GM19193 (cell line): Measurements from ENCODE around the gene ZRANB3.

Source experiments
- POLR2A ChIP-seq: IDR thresholded peaks from 4 replicates; pipeline ENCODE4 v1.6.1; 2011; ENCODE audit not compliant: insufficient read depth, insufficient read length; ENCODE audit errors: extremely low read depth

The ZRANB3 gene

GRCh38 chr2:135530313-135531230 is at the start of gene ZRANB3:
TSS of gene ZRANB3 (minus strand) at chr2:135531218.
- TF ChIP-seq POLR2A, result peak; percentile 58

- TF ChIP-seq POLR2A, result no peak
Observed at GRCh38 chr2:135573620-135574019, 42.6 kb upstream of the ZRANB3 start.

- no peak for TF ChIP-seq POLR2A
Observed at GRCh38 chr2:135570884-135571283, 39.9 kb upstream of the ZRANB3 start.

- TF ChIP-seq POLR2A, result no peak
Observed at GRCh38 chr2:135563793-135564192, 32.8 kb upstream of the ZRANB3 start.

GRCh38 chr2:135561925-135562324 is 30.9 kb upstream of the ZRANB3 start:
- TF ChIP-seq POLR2A, result no peak

- no peak for TF ChIP-seq POLR2A
Observed at GRCh38 chr2:135557530-135557929, 26.5 kb upstream of the ZRANB3 start.

GRCh38 chr2:135555311-135555710 is 24.3 kb upstream of the ZRANB3 start:
- TF ChIP-seq POLR2A, result no peak

- TF ChIP-seq POLR2A, result no peak
Observed at GRCh38 chr2:135552887-135553286, 21.9 kb upstream of the ZRANB3 start.

- no peak for TF ChIP-seq POLR2A
Observed at GRCh38 chr2:135551356-135551755, 20.3 kb upstream of the ZRANB3 start.

GRCh38 chr2:135547311-135547710 is 16.3 kb upstream of the ZRANB3 start:
- TF ChIP-seq POLR2A, result no peak

- TF ChIP-seq POLR2A, result no peak
Observed at GRCh38 chr2:135546436-135546835, 15.4 kb upstream of the ZRANB3 start.

GRCh38 chr2:135532581-135532980 is 1.6 kb upstream of the ZRANB3 start:
- no peak for TF ChIP-seq POLR2A

- peak; percentile 71 for TF ChIP-seq POLR2A
Observed at GRCh38 chr2:135531231-135532197, 496 bp upstream of the ZRANB3 start, which contains the start of gene R3HDM1. TSS of gene R3HDM1 (plus strand) at chr2:135531484. CDS start at chr2:135604846, 73,362 bp downstream.

- no peak for TF ChIP-seq POLR2A
Observed at GRCh38 chr2:135528006-135528405, 3.0 kb downstream of the ZRANB3 start.

- TF ChIP-seq POLR2A, result no peak
Observed at GRCh38 chr2:135525786-135526185, 5.2 kb downstream of the ZRANB3 start.
